ENCODE measurements around the gene CTXN3. TPM values are rescaled to one million over a fixed set of nuclear protein-coding genes. Genes with fewer than 3 reads are reported as not detected.

Gene CTXN3
- total RNA-seq, 1 donor from 2014 or later: 0.29 TPM

DNA sequence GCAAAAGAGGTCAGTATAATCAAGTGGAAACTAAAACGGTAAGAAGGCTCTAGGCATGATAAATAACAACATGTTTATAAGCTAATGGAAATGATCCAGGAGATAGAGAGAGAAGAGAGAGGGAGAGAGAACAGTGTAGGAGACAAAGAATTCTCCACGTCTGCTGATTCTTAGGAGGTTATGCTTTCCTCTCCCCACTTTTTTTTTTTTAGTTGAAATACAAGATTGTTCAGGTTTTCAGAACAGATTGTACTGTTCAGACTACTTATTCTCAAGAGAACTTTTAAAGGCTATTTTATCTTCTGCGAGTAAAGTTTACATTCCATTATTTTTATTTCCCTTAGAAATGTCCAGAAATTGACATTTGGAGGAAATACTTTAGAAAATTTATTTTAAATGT lies 58.3 kb downstream of the CTXN3 start:
- Mint-ChIP-seq H3K27me3 (no peaks in the 10 kb centered on the region), H3K9me3 (no peaks in the 10 kb centered on the region), H3K27ac (no peak overlapping the region), H3K36me3 (no peaks in the 10 kb centered on the region), H3K4me1 (ENCODE audit: unreplicated experiment) (peaks cover 20% of the 10 kb centered on the region), H3K4me3 (no peak overlapping the region)
- TF ChIP-seq, protein P1, sequence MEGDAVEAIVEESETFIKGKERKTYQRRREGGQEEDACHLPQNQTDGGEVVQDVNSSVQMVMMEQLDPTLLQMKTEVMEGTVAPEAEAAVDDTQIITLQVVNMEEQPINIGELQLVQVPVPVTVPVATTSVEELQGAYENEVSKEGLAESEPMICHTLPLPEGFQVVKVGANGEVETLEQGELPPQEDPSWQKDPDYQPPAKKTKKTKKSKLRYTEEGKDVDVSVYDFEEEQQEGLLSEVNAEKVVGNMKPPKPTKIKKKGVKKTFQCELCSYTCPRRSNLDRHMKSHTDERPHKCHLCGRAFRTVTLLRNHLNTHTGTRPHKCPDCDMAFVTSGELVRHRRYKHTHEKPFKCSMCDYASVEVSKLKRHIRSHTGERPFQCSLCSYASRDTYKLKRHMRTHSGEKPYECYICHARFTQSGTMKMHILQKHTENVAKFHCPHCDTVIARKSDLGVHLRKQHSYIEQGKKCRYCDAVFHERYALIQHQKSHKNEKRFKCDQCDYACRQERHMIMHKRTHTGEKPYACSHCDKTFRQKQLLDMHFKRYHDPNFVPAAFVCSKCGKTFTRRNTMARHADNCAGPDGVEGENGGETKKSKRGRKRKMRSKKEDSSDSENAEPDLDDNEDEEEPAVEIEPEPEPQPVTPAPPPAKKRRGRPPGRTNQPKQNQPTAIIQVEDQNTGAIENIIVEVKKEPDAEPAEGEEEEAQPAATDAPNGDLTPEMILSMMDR (conservative IDR thresholded peaks at IDR 0.05): no peak
- no peak for DNase-seq (ENCODE audit: extremely low spot score, unreplicated experiment)

Other genes with a start within 250 kb of the CTXN3 start
- gene PRRC1, start 131.4 kb upstream of the CTXN3 start, total RNA-seq (ENCODE audit: low replicate concordance): 75.1 and 102 TPM in 2 replicates
- gene CCDC192, start 54.3 kb downstream of the CTXN3 start, total RNA-seq (ENCODE audit: low replicate concordance): 0.31 and 2.0 TPM in 2 replicates

Data from type B pancreatic cell (in vitro differentiated cells).